ENCODE data around the gene SKAP1. TPM values are rescaled to one million over a fixed set of nuclear protein-coding genes. Genes with fewer than 3 reads are reported as not detected.

SKAP1 gene
- polyA plus RNA-seq, 6 donors from 2014 or later: 79.3 to 166 (median 140) TPM

GRCh38 chr17:48441862-48442261 is 11.8 kb upstream of the SKAP1 start:
- DNase-seq (no peak), ATAC-seq (ENCODE audit: low read depth in 2 of 2) (no peak)
- Mint-ChIP-seq H3K27ac (peak overlapping the region in 5 of 6 donors; percentile 29 to 97 (median 94)), H3K36me3 (peaks cover 0 to 10% of the 10 kb centered on the region in 2 donors), H3K4me1 (peaks cover 67 to 89% (median 86%) of the 10 kb centered on the region in 3 donors), H3K9me3 (peaks cover 0 to 5% (median 0%) of the 10 kb centered on the region in 7 donors), H3K27me3 (peaks cover 0 to 4% (median 3%) of the 10 kb centered on the region in 3 donors), H3K4me3 (peak overlapping the region in 5 of 8 donors; percentile 42 to 87 (median 72))

GRCh38 chr17:48441231-48441711 is 11.3 kb upstream of the SKAP1 start:
- Mint-ChIP-seq H3K4me3 (peak overlapping the region in 7 of 8 donors; percentile 1 to 84 (median 70)), H3K27me3 (peaks cover 5 to 10% (median 9%) of the 10 kb centered on the region in 3 donors), H3K4me1 (peaks cover 73 to 93% (median 90%) of the 10 kb centered on the region in 3 donors), H3K27ac (peak overlapping the region; percentile 5 to 97 (median 94)), H3K9me3 (peaks cover 0 to 10% (median 2%) of the 10 kb centered on the region in 7 donors), H3K36me3 (peaks cover 0 to 16% of the 10 kb centered on the region in 2 donors)
- DNase-seq (peak; percentile 87), ATAC-seq (ENCODE audit: low read depth in 2 of 2) (peak; percentile 84)

GRCh38 chr17:48440669-48441068 is 10.7 kb upstream of the SKAP1 start:
- H3K36me3 Mint-ChIP-seq: peaks cover 0 to 19% of the 10 kb centered on the region in 2 donors
- H3K27ac Mint-ChIP-seq: peak overlapping the region; percentile 5 to 97 (median 94)
- H3K4me3 Mint-ChIP-seq: peak overlapping the region in 7 of 8 donors; percentile 39 to 84 (median 70)
- H3K4me1 Mint-ChIP-seq: peaks cover 69 to 88% (median 87%) of the 10 kb centered on the region in 3 donors
- peaks cover 7 to 14% (median 10%) of the 10 kb centered on the region in 3 donors for H3K27me3 Mint-ChIP-seq
- peaks cover 0 to 10% (median 2%) of the 10 kb centered on the region in 7 donors for H3K9me3 Mint-ChIP-seq
- no peak for DNase-seq
- ATAC-seq (ENCODE audit: low read depth in 2 of 2): no peak

- Mint-ChIP-seq H3K27ac (peak overlapping the region; percentile 30 to 97 (median 94)), H3K27me3 (peaks cover 7 to 14% (median 10%) of the 10 kb centered on the region in 3 donors), H3K4me1 (peaks cover 65 to 81% (median 80%) of the 10 kb centered on the region in 3 donors), H3K36me3 (peaks cover 0 to 19% of the 10 kb centered on the region in 2 donors), H3K4me3 (peak overlapping the region; percentile 28 to 86 (median 70)), H3K9me3 (peaks cover 0 to 10% (median 2%) of the 10 kb centered on the region in 7 donors)
- DNase-seq (peak; percentile 34), ATAC-seq (ENCODE audit: low read depth in 2 of 2) (peak; percentile 8 to 11)
Measured at GRCh38 chr17:48439875-48440505, 10.0 kb upstream of the SKAP1 start.

- DNase-seq (peak; percentile 63), ATAC-seq (ENCODE audit: low read depth in 2 of 2) (peak; percentile 51 to 54)
- H3K36me3 Mint-ChIP-seq: peaks cover 0 to 19% of the 10 kb centered on the region in 2 donors
Measured at GRCh38 chr17:48439110-48439850, 9.3 kb upstream of the SKAP1 start.

GRCh38 chr17:48438516-48439061 is 8.6 kb upstream of the SKAP1 start:
- H3K36me3 Mint-ChIP-seq: peaks cover 0 to 19% of the 10 kb centered on the region in 2 donors
- peaks cover 0 to 10% (median 2%) of the 10 kb centered on the region in 7 donors for H3K9me3 Mint-ChIP-seq
- no peak for ATAC-seq (ENCODE audit: low read depth in 2 of 2)
- peak overlapping the region in 4 of 8 donors; percentile 26 to 65 (median 38) for H3K4me3 Mint-ChIP-seq
- no peak for DNase-seq
- H3K27me3 Mint-ChIP-seq: peaks cover 13 to 16% (median 14%) of the 10 kb centered on the region in 3 donors
- H3K4me1 Mint-ChIP-seq: peaks cover 60 to 70% (median 70%) of the 10 kb centered on the region in 3 donors
- peak overlapping the region in 4 of 6 donors; percentile 18 to 93 (median 50) for H3K27ac Mint-ChIP-seq

More at GRCh38 chr17:48439110-48439850, 9.3 kb upstream of the SKAP1 start:
- Mint-ChIP-seq H3K4me3 (peak overlapping the region in 7 of 8 donors; percentile 28 to 86 (median 70)), H3K27me3 (peaks cover 11 to 14% (median 14%) of the 10 kb centered on the region in 3 donors), H3K27ac (peak overlapping the region in 5 of 6 donors; percentile 61 to 97 (median 94)), H3K4me1 (peaks cover 60 to 74% (median 73%) of the 10 kb centered on the region in 3 donors), H3K9me3 (peaks cover 0 to 10% (median 2%) of the 10 kb centered on the region in 7 donors)

GRCh38 chr17:48433896-48434295 is 3.9 kb upstream of the SKAP1 start:
- DNase-seq: no peak
- Mint-ChIP-seq H3K4me1 (peaks cover 42 to 67% (median 62%) of the 10 kb centered on the region in 3 donors), H3K27ac (no peak overlapping the region), H3K4me3 (no peak overlapping the region), H3K36me3 (peaks cover 0 to 29% of the 10 kb centered on the region in 2 donors), H3K9me3 (peaks cover 0 to 5% (median 4%) of the 10 kb centered on the region in 7 donors), H3K27me3 (peaks cover 13 to 34% (median 28%) of the 10 kb centered on the region in 3 donors)
- ATAC-seq (ENCODE audit: low read depth in 2 of 2): no peak

GRCh38 chr17:48432820-48433775 is 3.1 kb upstream of the SKAP1 start:
- H3K4me3 Mint-ChIP-seq: peak overlapping the region in 1 of 8 donors; percentile 39
- peaks cover 0 to 5% (median 4%) of the 10 kb centered on the region in 7 donors for H3K9me3 Mint-ChIP-seq
- DNase-seq (no peak), ATAC-seq (ENCODE audit: low read depth in 2 of 2) (no peak)
- peaks cover 0 to 29% of the 10 kb centered on the region in 2 donors for H3K36me3 Mint-ChIP-seq
- H3K27me3 Mint-ChIP-seq: peaks cover 13 to 34% (median 28%) of the 10 kb centered on the region in 3 donors
- peaks cover 41 to 68% (median 62%) of the 10 kb centered on the region in 3 donors for H3K4me1 Mint-ChIP-seq
- H3K27ac Mint-ChIP-seq: no peak overlapping the region

- Mint-ChIP-seq H3K27me3 (peaks cover under 1 to 19% (median 14%) of the 10 kb centered on the region in 3 donors), H3K36me3 (peaks cover 0 to 18% of the 10 kb centered on the region in 2 donors), H3K4me3 (peak overlapping the region; percentile 93 to 98 (median 95)), H3K4me1 (peaks cover 49 to 77% (median 75%) of the 10 kb centered on the region in 3 donors), H3K27ac (peak overlapping the region; percentile 93 to 100 (median 97)), H3K9me3 (peaks cover 0 to 5% (median 0%) of the 10 kb centered on the region in 7 donors)
- ATAC-seq (ENCODE audit: low read depth in 2 of 2) (peak; percentile 6), DNase-seq (no peak)
Measured at GRCh38 chr17:48429156-48429555, 858 bp downstream of the SKAP1 start.

- peaks cover 54 to 75% (median 65%) of the 10 kb centered on the region in 3 donors for H3K4me1 Mint-ChIP-seq
- ATAC-seq (ENCODE audit: low read depth in 2 of 2) (peak; percentile 34 to 45), DNase-seq (no peak)
- H3K27me3 Mint-ChIP-seq: peaks cover 0 to 18% (median 14%) of the 10 kb centered on the region in 3 donors
- H3K36me3 Mint-ChIP-seq: peaks cover 0 to 18% of the 10 kb centered on the region in 2 donors
- peak overlapping the region in 2 of 6 donors; percentile 19 to 93 for H3K27ac Mint-ChIP-seq
- peaks cover 0 to 5% (median 0%) of the 10 kb centered on the region in 7 donors for H3K9me3 Mint-ChIP-seq
- peak overlapping the region; percentile 71 to 98 (median 94) for H3K4me3 Mint-ChIP-seq
Measured at GRCh38 chr17:48427598-48427997, 2.4 kb downstream of the SKAP1 start.

GRCh38 chr17:48426761-48427500 is 3.1 kb downstream of the SKAP1 start:
- no peak for DNase-seq
- Mint-ChIP-seq H3K36me3 (peaks cover 0 to 18% of the 10 kb centered on the region in 2 donors), H3K27ac (peak overlapping the region in 3 of 6 donors; percentile 24 to 81 (median 68)), H3K4me1 (peaks cover 54 to 72% (median 62%) of the 10 kb centered on the region in 3 donors), H3K27me3 (peaks cover 0 to 17% (median 14%) of the 10 kb centered on the region in 3 donors), H3K9me3 (peaks cover 0 to 5% (median 0%) of the 10 kb centered on the region in 7 donors), H3K4me3 (peak overlapping the region in 7 of 8 donors; percentile 32 to 95 (median 52))
- no peak for ATAC-seq (ENCODE audit: low read depth in 2 of 2)
